ENCODE data around the gene WASF3. TPM values are rescaled to one million over a fixed set of nuclear protein-coding genes. Genes with fewer than 3 reads are reported as not detected.

The WASF3 gene
- total RNA-seq, 1 experiment from 2014 or later: 4.6 TPM

DNA sequence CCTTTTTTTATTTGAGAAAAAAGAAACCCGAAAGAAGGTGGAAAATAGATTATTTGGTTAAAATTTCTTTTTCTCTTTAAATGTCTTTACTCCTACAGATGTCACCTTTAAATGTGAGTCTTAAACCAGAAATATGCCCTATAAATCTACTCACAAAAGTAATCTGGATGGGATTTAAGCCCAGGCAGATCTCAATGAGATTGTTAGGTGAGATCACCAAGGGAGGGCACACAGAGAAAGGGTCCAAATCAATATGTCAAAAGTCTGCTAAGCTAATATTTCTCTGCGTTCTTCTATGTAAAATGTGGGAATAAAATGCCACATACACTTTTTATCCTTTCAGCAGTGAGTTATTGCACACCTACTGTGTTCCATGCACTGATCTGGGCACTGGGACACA is 32.9 kb downstream of the WASF3 start:
- Histone ChIP-seq H3K4me1 (ENCODE audit: insufficient read depth, low read length, poor library complexity, severe bottlenecking) (no peaks in the 10 kb centered on the region), H3K36me3 (ENCODE audit: insufficient read depth, low read length, poor library complexity, severe bottlenecking) (no peaks in the 10 kb centered on the region), H3K27ac (ENCODE audit: low read depth, low read length, poor library complexity, severe bottlenecking) (no peak overlapping the region), H3K4me3 (ENCODE audit: low read depth, low read length, poor library complexity, severe bottlenecking) (no peak overlapping the region), H3K27me3 (replicated peaks; ENCODE audit: insufficient read depth, low read depth, low read length, poor library complexity) (peaks cover 23% of the 10 kb centered on the region), H3K9me3 (ENCODE audit: low read depth, low read length, poor library complexity, severe bottlenecking) (no peaks in the 10 kb centered on the region)
- intact Hi-C loops (cut with micrococcal nuclease; ENCODE audit: unreplicated experiment): no loop called here
- DNase-seq (ENCODE audit: low spot score): no peak
- ChIA-PET POLR2A (ENCODE audit: low non-redundant PET) (no interaction called here), CTCF (no interaction called here)
- BruUV-seq (replicated peaks): no TSS peak
- TF ChIP-seq, protein P1, sequence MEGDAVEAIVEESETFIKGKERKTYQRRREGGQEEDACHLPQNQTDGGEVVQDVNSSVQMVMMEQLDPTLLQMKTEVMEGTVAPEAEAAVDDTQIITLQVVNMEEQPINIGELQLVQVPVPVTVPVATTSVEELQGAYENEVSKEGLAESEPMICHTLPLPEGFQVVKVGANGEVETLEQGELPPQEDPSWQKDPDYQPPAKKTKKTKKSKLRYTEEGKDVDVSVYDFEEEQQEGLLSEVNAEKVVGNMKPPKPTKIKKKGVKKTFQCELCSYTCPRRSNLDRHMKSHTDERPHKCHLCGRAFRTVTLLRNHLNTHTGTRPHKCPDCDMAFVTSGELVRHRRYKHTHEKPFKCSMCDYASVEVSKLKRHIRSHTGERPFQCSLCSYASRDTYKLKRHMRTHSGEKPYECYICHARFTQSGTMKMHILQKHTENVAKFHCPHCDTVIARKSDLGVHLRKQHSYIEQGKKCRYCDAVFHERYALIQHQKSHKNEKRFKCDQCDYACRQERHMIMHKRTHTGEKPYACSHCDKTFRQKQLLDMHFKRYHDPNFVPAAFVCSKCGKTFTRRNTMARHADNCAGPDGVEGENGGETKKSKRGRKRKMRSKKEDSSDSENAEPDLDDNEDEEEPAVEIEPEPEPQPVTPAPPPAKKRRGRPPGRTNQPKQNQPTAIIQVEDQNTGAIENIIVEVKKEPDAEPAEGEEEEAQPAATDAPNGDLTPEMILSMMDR (conservative IDR thresholded peaks at IDR 0.05; ENCODE audit: low read depth, low read length): no peak
- no peak for TF ChIP-seq EZH2 (IDR thresholded peaks at IDR 0.05; ENCODE audit: borderline replicate concordance, low read depth, low read length, poor library complexity, severe bottlenecking)

DNA sequence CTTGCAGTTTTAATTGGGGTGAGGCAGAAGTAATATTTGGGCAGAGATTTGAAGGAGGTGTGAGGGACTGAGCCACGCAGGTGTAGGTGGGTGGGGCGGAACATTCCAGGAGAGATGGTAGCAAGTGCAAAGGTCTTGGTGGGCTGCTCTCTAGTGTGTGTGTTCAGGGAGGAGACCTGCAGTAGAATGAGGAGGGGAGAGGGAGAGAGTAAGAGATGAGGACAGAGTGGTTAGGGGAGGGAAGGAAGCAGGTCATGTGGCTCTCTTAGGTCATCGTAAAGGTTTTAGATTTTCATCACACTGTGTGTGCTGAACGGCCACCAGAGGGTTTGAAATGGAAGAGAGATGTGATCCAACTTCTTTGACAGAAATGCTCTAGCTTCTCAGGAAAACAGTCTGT is 33.5 kb downstream of the WASF3 start:
- no peak overlapping the region for H3K4me3 ChIP-seq (ENCODE audit: low read depth, low read length, poor library complexity, severe bottlenecking)
- no TSS peak for BruUV-seq (replicated peaks)
- intact Hi-C loops (cut with micrococcal nuclease; ENCODE audit: unreplicated experiment): no loop called here
- DNase-seq (ENCODE audit: low spot score): no peak
- H3K9me3 ChIP-seq (ENCODE audit: low read depth, low read length, poor library complexity, severe bottlenecking): no peaks in the 10 kb centered on the region
- no peaks in the 10 kb centered on the region for H3K4me1 ChIP-seq (ENCODE audit: insufficient read depth, low read length, poor library complexity, severe bottlenecking)
- H3K36me3 ChIP-seq (ENCODE audit: insufficient read depth, low read length, poor library complexity, severe bottlenecking): no peaks in the 10 kb centered on the region
- TF ChIP-seq, protein P1 (conservative IDR thresholded peaks at IDR 0.05; ENCODE audit: low read depth, low read length): no peak
- TF ChIP-seq EZH2 (IDR thresholded peaks at IDR 0.05; ENCODE audit: borderline replicate concordance, low read depth, low read length, poor library complexity, severe bottlenecking): no peak
- ChIA-PET POLR2A (ENCODE audit: low non-redundant PET) (no interaction called here), CTCF (no interaction called here)
- H3K27me3 ChIP-seq (replicated peaks; ENCODE audit: insufficient read depth, low read depth, low read length, poor library complexity): peaks cover 23% of the 10 kb centered on the region
- H3K27ac ChIP-seq (ENCODE audit: low read depth, low read length, poor library complexity, severe bottlenecking): no peak overlapping the region

- Histone ChIP-seq H3K27me3 (replicated peaks; ENCODE audit: insufficient read depth, low read depth, low read length, poor library complexity) (peaks cover 23% of the 10 kb centered on the region), H3K4me3 (ENCODE audit: low read depth, low read length, poor library complexity, severe bottlenecking) (no peak overlapping the region), H3K36me3 (ENCODE audit: insufficient read depth, low read length, poor library complexity, severe bottlenecking) (no peaks in the 10 kb centered on the region), H3K4me1 (ENCODE audit: insufficient read depth, low read length, poor library complexity, severe bottlenecking) (no peaks in the 10 kb centered on the region), H3K9me3 (ENCODE audit: low read depth, low read length, poor library complexity, severe bottlenecking) (no peaks in the 10 kb centered on the region), H3K27ac (ENCODE audit: low read depth, low read length, poor library complexity, severe bottlenecking) (no peak overlapping the region)
- TF ChIP-seq, protein P1 (conservative IDR thresholded peaks at IDR 0.05; ENCODE audit: low read depth, low read length): no peak
- no peak for TF ChIP-seq EZH2 (IDR thresholded peaks at IDR 0.05; ENCODE audit: borderline replicate concordance, low read depth, low read length, poor library complexity, severe bottlenecking)
- ChIA-PET POLR2A (ENCODE audit: low non-redundant PET) (no interaction called here), CTCF (interaction anchor here (0.5 kb wide), 1 partner anchor 95 kb away, joined by 9 read pairs; no protein-coding TSS in a partner anchor)
- BruUV-seq (replicated peaks): no TSS peak
- DNase-seq (ENCODE audit: low spot score): no peak
- intact Hi-C loops (cut with micrococcal nuclease; ENCODE audit: unreplicated experiment): no loop called here
Observed at GRCh38 chr13:26591672-26592071, 34.2 kb downstream of the WASF3 start.

Data from A673 (cell line).